Body of pancreas (tissue), 4 donors: ENCODE measurements around the gene ZNF521. TPM values are rescaled to one million over a fixed set of nuclear protein-coding genes. Genes with fewer than 3 reads are reported as not detected.

Source experiments
- ATAC-seq: fragments of 150-250 bp; one replicate; pipeline ENCODE4 v1.9.1; 2016
- DNase-seq, 4 donors: peaks; one replicate each; pipeline ENCODE4 v3.0.0-alpha.2; 2019
- H3K27ac ChIP-seq, 4 donors: fragments of 200-600 bp; sonication (generic); 1 replicate in 3 of 4; 2 replicates in 1 of 4; pipeline versions ENCODE4 v1.5.1 to v1.6.1; 2016 to 2019; ENCODE audit warnings: mild to moderate bottlenecking in 1 of 4, mixed read lengths in 1 of 4, moderate library complexity in 1 of 4
- H3K27me3 ChIP-seq, 2 donors: fragments of 200-600 bp; sonication (generic); one replicate each; pipeline ENCODE4 v1.6.0; 2016; ENCODE audit warnings: mild to moderate bottlenecking in 1 of 2
- H3K36me3 ChIP-seq, 2 donors: fragments of 200-600 bp; sonication (generic); replicated peaks in 1 of 2; 2 replicates each; pipeline ENCODE4 v1.5.1; 2016; ENCODE audit warnings: low read depth in 2 of 2; ENCODE audit not compliant: insufficient read depth in 1 of 2
- H3K4me1 ChIP-seq: fragments of 200-600 bp; sonication (generic); one replicate; pipeline ENCODE4 v1.6.0; 2016
- H3K4me3 ChIP-seq, 2 donors: fragments of 200-600 bp; sonication (generic); 1 replicate in 1 of 2; 2 replicates in 1 of 2; pipeline ENCODE4 v1.5.1; 2016 to 2019
- H3K9me3 ChIP-seq, 3 donors: fragments of 200-600 bp; sonication (generic); 1 replicate in 2 of 3; 2 replicates in 1 of 3; pipeline ENCODE4 v1.5.1; 2016
- CTCF ChIP-seq, 7 experiments: fragments of 450-650 bp in 4 of 7; fragments of 200-600 bp in 3 of 7; sonication (generic) in 3 of 7; IDR thresholded peaks; one replicate each; pipeline ENCODE4 v1.5.1; 2016 to 2019; ENCODE audit warnings: antibody characterized with exemption in 7 of 7
- POLR2A ChIP-seq, 3 donors: fragments of 450-650 bp; IDR thresholded peaks; one replicate each; pipeline ENCODE4 v1.6.1; 2016; ENCODE audit warnings: antibody characterized with exemption in 3 of 3, mild to moderate bottlenecking in 2 of 3
- WGBS, 2 donors: methylation state at CpG; one replicate each; pipeline ENCODE4 v1.1.5; 2017; 5-methylcytosine and 5-hydroxymethylcytosine counted together
- intact Hi-C: fragments of 100-400 bp; cut with DNase I; formaldehyde crosslinking; loops from one replicate; pipeline ENCODE4 v1.15.1; 2023
- total RNA-seq, 2 donors: library from RNA; depleted of rRNA; stranded (reverse); fragments of >200 nt; gene quantifications; one replicate each; pipeline ENCODE4 v1.1.0, GENCODE V29; 2016

Gene ZNF521
- total RNA-seq, 2 donors from 2014 or later: 3.3 to 17.4 TPM

- ATAC-seq (no peak), DNase-seq (no peak)
- H3K9me3 ChIP-seq: no peaks in the 10 kb centered on the region
- no peaks in the 10 kb centered on the region for H3K27me3 ChIP-seq
- H3K36me3 ChIP-seq: no peaks in the 10 kb centered on the region
- WGBS, 2 donors: 47 to 53% methylated on average over 4 of the region's 4 CpGs
- H3K27ac ChIP-seq: no peak overlapping the region
- intact Hi-C loops: no loop called here
- no peaks in the 10 kb centered on the region for H3K4me1 ChIP-seq
- no peak overlapping the region for H3K4me3 ChIP-seq
- TF ChIP-seq POLR2A (IDR thresholded peaks at IDR 0.05): no peak
- TF ChIP-seq CTCF (IDR thresholded peaks at IDR 0.05): no peak
Observed at GRCh38 chr18:25074925-25075324, 277.0 kb downstream of the ZNF521 start.

- Histone ChIP-seq H3K27ac (no peak overlapping the region), H3K4me1 (no peaks in the 10 kb centered on the region), H3K4me3 (no peak overlapping the region), H3K9me3 (no peaks in the 10 kb centered on the region), H3K36me3 (no peaks in the 10 kb centered on the region), H3K27me3 (no peaks in the 10 kb centered on the region)
- intact Hi-C loops: no loop called here
- WGBS, 2 donors: 77 to 85% methylated on average over 6 of the region's 6 CpGs
- TF ChIP-seq POLR2A (IDR thresholded peaks at IDR 0.05): no peak
- TF ChIP-seq CTCF (IDR thresholded peaks at IDR 0.05): no peak
- DNase-seq: no peak
- no peak for ATAC-seq
Observed at GRCh38 chr18:25072205-25072604, 279.8 kb downstream of the ZNF521 start.

- intact Hi-C loops: no loop called here
- DNase-seq (no peak), ATAC-seq (no peak)
- no peaks in the 10 kb centered on the region for H3K36me3 ChIP-seq
- WGBS, 2 donors: 59 to 65% methylated on average over 5 of the region's 5 CpGs
- no peak for TF ChIP-seq POLR2A (IDR thresholded peaks at IDR 0.05)
- TF ChIP-seq CTCF (IDR thresholded peaks at IDR 0.05): no peak
- no peak overlapping the region for H3K4me3 ChIP-seq
- H3K27ac ChIP-seq: no peak overlapping the region
- no peaks in the 10 kb centered on the region for H3K4me1 ChIP-seq
- H3K9me3 ChIP-seq: no peaks in the 10 kb centered on the region
- H3K27me3 ChIP-seq: no peaks in the 10 kb centered on the region
Observed at GRCh38 chr18:25067275-25068025, 284.5 kb downstream of the ZNF521 start.

GRCh38 chr18:25066516-25066915 lies 285.4 kb downstream of the ZNF521 start:
- 49 to 52% methylated on average over 3 of the region's 3 CpGs for WGBS, 2 donors

More at GRCh38 chr18:25066516-25066915, 285.4 kb downstream of the ZNF521 start:
- intact Hi-C loops: no loop called here
- no peak overlapping the region for H3K27ac ChIP-seq
- no peaks in the 10 kb centered on the region for H3K36me3 ChIP-seq
- H3K4me3 ChIP-seq: no peak overlapping the region
- H3K9me3 ChIP-seq: no peaks in the 10 kb centered on the region
- TF ChIP-seq POLR2A (IDR thresholded peaks at IDR 0.05): no peak
- TF ChIP-seq CTCF (IDR thresholded peaks at IDR 0.05): no peak
- ATAC-seq: no peak
- H3K27me3 ChIP-seq: no peaks in the 10 kb centered on the region
- H3K4me1 ChIP-seq: no peaks in the 10 kb centered on the region
- DNase-seq: no peak
